OCI-LY3 (cell line): ENCODE measurements around the gene ABLIM3.

ENCODE experiments used
- H2AFZ ChIP-seq: fragments of 200-600, 300-600 bp; shearing (Covaris generic); 2 replicates; pipeline ENCODE4 v1.6.0; 2014; ENCODE audit warnings: antibody characterized with exemption, low read depth, low read length
- H3K27ac ChIP-seq: fragments of 200-600, 300-600 bp; sonication (generic); 2 replicates; pipeline ENCODE4 v1.5.1; 2014; ENCODE audit warnings: mild to moderate bottlenecking, low read length, moderate library complexity, mixed read lengths
- H3K27me3 ChIP-seq: fragments of 200-600, 300-600 bp; sonication (generic); 2 replicates; pipeline ENCODE4 v1.6.1; 2014; ENCODE audit warnings: low read depth, low read length, mixed read lengths
- H3K36me3 ChIP-seq: fragments of 200-600, 300-600 bp; sonication (generic); replicated peaks from 2 replicates; pipeline ENCODE3; 2014; ENCODE audit warnings: low read depth, low read length, mixed read lengths
- H3K4me1 ChIP-seq: fragments of 300-600, 200-600 bp; sonication (generic); 2 replicates; pipeline ENCODE4 v1.6.1; 2014; ENCODE audit warnings: low read length, mixed read lengths
- H3K4me2 ChIP-seq: fragments of 200-600, 300-600 bp; sonication (generic); 2 replicates; pipeline ENCODE4 v1.6.1; 2014; ENCODE audit warnings: low read length, mixed read lengths
- H3K4me3 ChIP-seq: fragments of 300-600, 200-600 bp; sonication (generic); 2 replicates; pipeline ENCODE4 v1.5.1; 2014; ENCODE audit warnings: antibody characterized with exemption, mild to moderate bottlenecking, low read length, moderate library complexity
- H3K79me2 ChIP-seq: fragments of 300-600, 200-600 bp; shearing (Covaris generic); 2 replicates; pipeline ENCODE4 v1.6.1; 2014; ENCODE audit warnings: mild to moderate bottlenecking, low read length, mixed read lengths
- H3K9ac ChIP-seq: fragments of 300-600, 200-600 bp; shearing (Covaris generic); 2 replicates; pipeline ENCODE4 v1.6.0; 2014; ENCODE audit warnings: mild to moderate bottlenecking, low read length, moderate library complexity
- H3K9me3 ChIP-seq: fragments of 200-600, 300-600 bp; shearing (Covaris generic); 2 replicates; pipeline ENCODE4 v1.6.1; 2014; ENCODE audit warnings: low read length, mixed read lengths; ENCODE audit not compliant: insufficient read depth
- H4K20me1 ChIP-seq: fragments of 200-600, 300-600 bp; sonication (generic); 2 replicates; pipeline ENCODE4 v1.6.1; 2016; ENCODE audit warnings: low read length, mixed read lengths; ENCODE audit not compliant: insufficient read depth
- EZH2phosphoT487 ChIP-seq: fragments of 200-600 bp; shearing (Covaris generic); IDR thresholded peaks from 2 replicates; pipeline ENCODE4 v1.6.1; 2018; ENCODE audit warnings: antibody characterized with exemption, mixed run types, low read depth
- TF ChIP-seq, protein P1 (sequence below): fragments of 200-600, 300-600 bp; sonication (generic); IDR thresholded peaks from 2 replicates; pipeline ENCODE4 v1.5.1; 2014; ENCODE audit warnings: antibody characterized with exemption, low read length, low read depth

Gene ABLIM3

GRCh38 chr5:149283626-149284480 is 142.6 kb downstream of the ABLIM3 start:
- H3K4me1 ChIP-seq: no peaks in the 10 kb centered on the region
- H3K4me3 ChIP-seq: no peak overlapping the region
- H3K27ac ChIP-seq: no peak overlapping the region
- peaks cover 4% of the 10 kb centered on the region; the same call in 1 of the 2 replicates for H3K27me3 ChIP-seq
- TF ChIP-seq, protein P1, sequence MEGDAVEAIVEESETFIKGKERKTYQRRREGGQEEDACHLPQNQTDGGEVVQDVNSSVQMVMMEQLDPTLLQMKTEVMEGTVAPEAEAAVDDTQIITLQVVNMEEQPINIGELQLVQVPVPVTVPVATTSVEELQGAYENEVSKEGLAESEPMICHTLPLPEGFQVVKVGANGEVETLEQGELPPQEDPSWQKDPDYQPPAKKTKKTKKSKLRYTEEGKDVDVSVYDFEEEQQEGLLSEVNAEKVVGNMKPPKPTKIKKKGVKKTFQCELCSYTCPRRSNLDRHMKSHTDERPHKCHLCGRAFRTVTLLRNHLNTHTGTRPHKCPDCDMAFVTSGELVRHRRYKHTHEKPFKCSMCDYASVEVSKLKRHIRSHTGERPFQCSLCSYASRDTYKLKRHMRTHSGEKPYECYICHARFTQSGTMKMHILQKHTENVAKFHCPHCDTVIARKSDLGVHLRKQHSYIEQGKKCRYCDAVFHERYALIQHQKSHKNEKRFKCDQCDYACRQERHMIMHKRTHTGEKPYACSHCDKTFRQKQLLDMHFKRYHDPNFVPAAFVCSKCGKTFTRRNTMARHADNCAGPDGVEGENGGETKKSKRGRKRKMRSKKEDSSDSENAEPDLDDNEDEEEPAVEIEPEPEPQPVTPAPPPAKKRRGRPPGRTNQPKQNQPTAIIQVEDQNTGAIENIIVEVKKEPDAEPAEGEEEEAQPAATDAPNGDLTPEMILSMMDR: no peak
- TF ChIP-seq EZH2phosphoT487: no peak
- H3K9ac ChIP-seq: no peak overlapping the region
- H3K36me3 ChIP-seq: no peaks in the 10 kb centered on the region
- no peaks in the 10 kb centered on the region for H3K9me3 ChIP-seq
- H2AFZ ChIP-seq: no peak overlapping the region
- no peaks in the 10 kb centered on the region for H3K79me2 ChIP-seq
- H4K20me1 ChIP-seq: no peaks in the 10 kb centered on the region
- no peak overlapping the region for H3K4me2 ChIP-seq

DNA sequence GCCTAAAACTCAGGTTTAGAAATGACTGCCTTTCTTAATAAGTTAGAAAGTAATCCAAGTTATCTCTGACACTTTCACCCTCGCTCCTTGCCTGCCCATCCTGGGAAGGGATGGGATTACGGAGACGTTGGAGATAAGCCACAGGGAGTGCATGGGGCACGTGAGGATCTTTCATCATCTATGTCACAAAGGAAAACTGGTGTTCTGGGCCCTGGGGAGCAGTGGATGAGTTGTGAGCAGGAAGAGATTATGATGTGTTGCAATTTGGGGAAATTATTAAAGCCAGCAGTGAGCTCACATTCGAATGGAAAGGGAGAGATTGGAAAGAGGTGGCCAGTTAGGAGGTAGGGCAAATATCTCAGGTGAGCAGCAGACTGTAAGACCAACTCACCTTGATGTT is 143.2 kb downstream of the ABLIM3 start:
- H3K9ac ChIP-seq: no peak overlapping the region
- H3K4me1 ChIP-seq: no peaks in the 10 kb centered on the region
- no peak overlapping the region for H3K4me3 ChIP-seq
- no peaks in the 10 kb centered on the region; the same call in 1 of the 2 replicates for H3K27me3 ChIP-seq
- no peak overlapping the region for H3K27ac ChIP-seq
- no peaks in the 10 kb centered on the region for H4K20me1 ChIP-seq
- H3K79me2 ChIP-seq: no peaks in the 10 kb centered on the region
- H3K36me3 ChIP-seq: no peaks in the 10 kb centered on the region
- H2AFZ ChIP-seq: no peak overlapping the region
- TF ChIP-seq, protein P1: no peak
- TF ChIP-seq EZH2phosphoT487: no peak
- H3K4me2 ChIP-seq: no peak overlapping the region
- H3K9me3 ChIP-seq: no peaks in the 10 kb centered on the region

- H2AFZ ChIP-seq: no peak overlapping the region
- no peak overlapping the region for H3K27ac ChIP-seq
- no peaks in the 10 kb centered on the region for H3K36me3 ChIP-seq
- H3K4me2 ChIP-seq: no peak overlapping the region
- H3K9me3 ChIP-seq: no peaks in the 10 kb centered on the region
- H3K27me3 ChIP-seq: no peaks in the 10 kb centered on the region; the same call in 1 of the 2 replicates
- H3K4me1 ChIP-seq: no peaks in the 10 kb centered on the region
- H3K79me2 ChIP-seq: no peaks in the 10 kb centered on the region
- no peak overlapping the region for H3K4me3 ChIP-seq
- TF ChIP-seq, protein P1: no peak
- no peak for TF ChIP-seq EZH2phosphoT487
- H3K9ac ChIP-seq: no peak overlapping the region
- no peaks in the 10 kb centered on the region for H4K20me1 ChIP-seq
Measured at GRCh38 chr5:149285153-149285552, 143.9 kb downstream of the ABLIM3 start.

- no peak overlapping the region for H3K4me3 ChIP-seq
- H4K20me1 ChIP-seq: no peaks in the 10 kb centered on the region
- no peak overlapping the region for H3K9ac ChIP-seq
- H2AFZ ChIP-seq: no peak overlapping the region
- no peaks in the 10 kb centered on the region for H3K4me1 ChIP-seq
- no peaks in the 10 kb centered on the region for H3K79me2 ChIP-seq
- no peaks in the 10 kb centered on the region for H3K27me3 ChIP-seq
- H3K4me2 ChIP-seq: no peak overlapping the region
- no peaks in the 10 kb centered on the region for H3K9me3 ChIP-seq
- H3K27ac ChIP-seq: no peak overlapping the region
- TF ChIP-seq, protein P1: no peak
- TF ChIP-seq EZH2phosphoT487: no peak
- no peaks in the 10 kb centered on the region for H3K36me3 ChIP-seq
Measured at GRCh38 chr5:149288436-149288835, 147.1 kb downstream of the ABLIM3 start.
